GM12891 (cell line): ENCODE results near the gene CEACAM19.

Source experiments
- PAX5 ChIP-seq: IDR thresholded peaks from 2 replicates; pipeline ENCODE4 v1.6.1; 2011; ENCODE audit warnings: low read length, moderate library complexity, mild to moderate bottlenecking; ENCODE audit not compliant: insufficient read depth, severe bottlenecking
- POLR2A ChIP-seq: IDR thresholded peaks from 2 replicates; pipeline ENCODE4 v1.6.1; 2011; ENCODE audit warnings: low read depth, low read length, control low read depth
- POLR2AphosphoS5 ChIP-seq: IDR thresholded peaks from 2 replicates; pipeline ENCODE4 v1.6.1; 2011; ENCODE audit warnings: low read depth, low read length, control low read depth
- POU2F2 ChIP-seq: IDR thresholded peaks from 2 replicates; pipeline ENCODE4 v1.6.1; 2011; ENCODE audit warnings: low read depth, mild to moderate bottlenecking, control low read depth, low read length, moderate library complexity
- SPI1 ChIP-seq: IDR thresholded peaks from 2 replicates; pipeline ENCODE4 v1.6.1; 2011; ENCODE audit warnings: low read depth, low read length, control low read depth
- TAF1 ChIP-seq: IDR thresholded peaks from 2 replicates; pipeline ENCODE4 v1.6.1; 2011; ENCODE audit warnings: low read depth, low read length, control low read depth

DNA sequence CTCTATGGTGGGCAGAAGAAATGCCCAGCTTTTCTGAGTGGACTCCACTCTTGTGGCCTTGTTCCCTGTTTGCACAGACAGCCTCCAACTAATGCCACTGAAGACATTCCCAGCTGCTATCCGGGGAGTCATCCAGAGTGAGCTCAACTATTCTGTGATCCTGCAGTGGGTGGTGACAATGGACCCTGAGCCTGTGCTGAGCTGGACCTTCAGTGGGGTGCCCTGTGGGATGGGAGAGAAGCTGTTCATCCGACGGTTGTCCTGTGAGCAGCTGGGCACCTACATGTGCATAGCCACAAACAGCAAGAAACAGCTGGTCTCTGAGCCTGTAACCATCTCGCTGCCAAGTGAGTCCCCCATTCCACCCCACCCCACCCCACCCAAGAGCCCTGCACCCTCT, 47.7 kb upstream of the CEACAM19 start:
- TF ChIP-seq POLR2A (no peak), TAF1 (no peak), POLR2AphosphoS5 (no peak), SPI1 (no peak), PAX5 (no peak), POU2F2 (no peak)
